Ascending aorta (tissue), 2 donors: ENCODE measurements around the gene KCNH3. TPM values are rescaled to one million over a fixed set of nuclear protein-coding genes. Genes with fewer than 3 reads are reported as not detected.

Source experiments
- DNase-seq, 2 donors: peaks; one replicate each; pipeline ENCODE4 v3.0.0-alpha.2; 2019; ENCODE audit warnings: low spot score in 2 of 2
- H3K27ac ChIP-seq, 2 donors: fragments of 200-600 bp; sonication (generic); one replicate each; pipeline ENCODE4 v1.5.1; 2016 to 2017; ENCODE audit warnings: mild to moderate bottlenecking in 1 of 2
- H3K27me3 ChIP-seq: fragments of 200-600 bp; sonication (generic); one replicate; pipeline ENCODE4 v1.5.1; 2017
- H3K36me3 ChIP-seq, 2 donors: fragments of 200-600 bp; sonication (generic); one replicate each; pipeline ENCODE4 v1.5.1; 2016
- H3K4me1 ChIP-seq, 2 donors: fragments of 200-600 bp; sonication (generic); one replicate each; pipeline ENCODE4 v1.5.1; 2016 to 2017; ENCODE audit warnings: mild to moderate bottlenecking in 1 of 2
- H3K4me3 ChIP-seq, 2 donors: fragments of 200-600 bp; sonication (generic); one replicate each; pipeline ENCODE4 v1.5.1; 2016 to 2017; ENCODE audit warnings: mild to moderate bottlenecking in 1 of 2
- H3K9me3 ChIP-seq, 2 donors: fragments of 200-600 bp; sonication (generic); one replicate each; pipeline ENCODE4 v1.5.1; 2016
- CTCF ChIP-seq, 3 experiments: fragments of 200-600 bp in 2 of 3; fragments of 450-650 bp in 1 of 3; sonication (generic) in 2 of 3; IDR thresholded peaks; one replicate each; pipeline ENCODE4 v1.5.1; 2016 to 2019; ENCODE audit warnings: antibody characterized with exemption in 3 of 3, mild to moderate bottlenecking in 1 of 3, moderate library complexity in 1 of 3
- intact Hi-C: fragments of 100-400 bp; cut with DNase I; formaldehyde crosslinking; loops from one replicate; pipeline ENCODE4 v1.15.1; 2023
- total RNA-seq: library from RNA; depleted of rRNA; stranded (reverse); fragments of >200 nt; gene quantifications from one replicate; pipeline ENCODE4 v1.1.0, GENCODE V29; 2016

KCNH3 gene
- total RNA-seq, 1 donor from 2014 or later, result not detected

DNA sequence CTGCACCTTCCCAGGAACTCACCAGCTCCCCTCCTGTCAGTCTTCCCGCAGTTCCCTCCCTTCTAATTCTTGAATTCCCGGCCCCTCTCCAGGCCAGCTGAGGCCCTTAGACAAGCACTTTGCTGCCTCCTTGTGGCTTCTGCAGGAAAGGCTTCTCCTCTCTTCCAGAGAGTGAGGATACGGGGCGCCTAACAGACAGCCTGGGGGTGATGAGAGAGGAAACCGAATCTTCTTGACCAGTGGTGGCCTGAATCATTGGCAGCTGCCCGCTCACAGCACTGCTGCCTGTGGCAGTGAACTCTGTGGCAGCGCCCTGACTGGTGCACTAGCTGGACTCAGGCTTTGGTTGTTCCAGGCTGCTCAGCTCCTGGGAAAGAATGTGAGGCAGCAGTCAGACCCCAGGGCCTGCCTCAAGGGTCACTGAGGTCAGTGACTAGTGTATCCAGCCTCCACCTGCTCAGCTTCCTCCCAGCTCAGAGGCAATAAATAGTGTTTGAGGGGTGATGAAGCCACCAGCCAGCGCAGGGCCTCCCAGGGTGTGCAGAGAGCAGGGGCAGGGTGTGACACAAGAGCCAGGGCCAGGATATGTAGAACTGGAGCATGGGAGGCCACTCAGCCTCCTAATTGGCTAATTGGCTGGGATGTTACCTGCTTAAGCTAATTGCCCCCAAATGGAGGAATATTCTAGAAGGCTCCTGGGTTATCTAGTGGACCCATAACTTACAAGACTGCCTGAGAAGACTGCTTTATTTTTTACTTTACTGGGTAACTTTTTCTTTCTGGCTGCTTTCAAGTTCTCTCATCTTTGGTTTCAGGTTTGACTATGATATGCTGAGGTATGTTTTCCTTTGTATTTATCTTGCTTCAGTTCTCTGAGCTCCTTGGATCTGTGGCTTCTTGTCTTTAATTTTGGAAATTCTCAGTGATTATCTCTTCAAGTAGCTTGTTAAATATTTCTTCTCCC, 42.0 kb downstream of the KCNH3 start:
- no peaks in the 10 kb centered on the region for H3K4me1 ChIP-seq
- DNase-seq, result peak in 1 of 2 donors; percentile 76
- H3K27me3 ChIP-seq, result no peaks in the 10 kb centered on the region
- no peaks in the 10 kb centered on the region for H3K9me3 ChIP-seq
- no peak overlapping the region for H3K4me3 ChIP-seq
- H3K36me3 ChIP-seq, result peaks cover 0 to 3% of the 10 kb centered on the region in 2 donors
- intact Hi-C loops, result no loop called here
- peak; percentile 46 to 77 (median 72) for TF ChIP-seq CTCF (IDR thresholded peaks at IDR 0.05)
- H3K27ac ChIP-seq, result no peak overlapping the region

DNA sequence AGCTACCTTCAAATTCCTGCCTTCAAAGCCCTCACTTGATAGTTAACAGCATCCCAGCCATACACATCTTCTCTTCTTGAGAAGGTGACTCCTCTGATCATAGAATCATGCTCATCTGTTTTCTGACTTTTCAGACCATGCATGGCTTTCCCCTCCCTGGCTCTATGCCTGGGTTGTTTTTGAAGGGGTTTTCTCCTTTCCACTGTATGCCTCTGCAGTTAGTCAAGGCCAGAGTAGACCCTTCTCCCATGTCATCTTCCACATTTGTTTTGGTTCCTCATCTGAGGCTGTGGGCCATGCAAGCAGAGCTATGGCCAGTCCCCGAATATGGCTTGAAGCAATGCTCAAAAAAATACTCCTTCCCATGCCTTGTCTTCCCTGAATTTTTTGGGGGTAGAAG, 43.4 kb downstream of the KCNH3 start:
- H3K36me3 ChIP-seq, result peaks cover 0 to 6% of the 10 kb centered on the region in 2 donors
- no peaks in the 10 kb centered on the region for H3K27me3 ChIP-seq
- intact Hi-C loops, result no loop called here
- TF ChIP-seq CTCF (IDR thresholded peaks at IDR 0.05), result no peak
- no peaks in the 10 kb centered on the region for H3K9me3 ChIP-seq
- no peaks in the 10 kb centered on the region for H3K4me1 ChIP-seq
- no peak for DNase-seq
- no peak overlapping the region for H3K27ac ChIP-seq
- no peak overlapping the region for H3K4me3 ChIP-seq

DNA sequence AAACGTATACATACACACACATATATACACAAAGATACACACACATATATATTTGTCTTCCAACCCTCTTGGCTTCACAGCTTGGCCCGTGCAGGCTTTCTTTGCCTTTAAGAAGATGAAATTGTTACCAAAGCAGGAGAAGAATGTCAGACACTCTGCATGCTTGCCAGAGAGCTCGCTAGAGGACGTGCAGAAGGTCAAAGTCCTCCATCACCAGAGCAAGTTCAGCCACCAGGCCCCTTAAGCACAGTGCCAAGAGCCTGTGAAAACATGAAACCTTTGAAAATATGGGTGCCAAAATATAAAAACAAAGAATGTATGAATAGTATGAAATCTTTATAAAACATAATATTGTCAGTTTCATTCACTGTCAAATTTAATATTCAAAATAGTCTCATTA, 44.0 kb downstream of the KCNH3 start:
- intact Hi-C loops, result no loop called here
- H3K4me1 ChIP-seq, result no peaks in the 10 kb centered on the region
- H3K4me3 ChIP-seq, result no peak overlapping the region
- no peak for TF ChIP-seq CTCF (IDR thresholded peaks at IDR 0.05)
- peaks cover 0 to 2% of the 10 kb centered on the region in 2 donors for H3K36me3 ChIP-seq
- no peak overlapping the region for H3K27ac ChIP-seq
- H3K9me3 ChIP-seq, result no peaks in the 10 kb centered on the region
- H3K27me3 ChIP-seq, result no peaks in the 10 kb centered on the region
- peak in 1 of 2 donors; percentile 30 for DNase-seq

DNA sequence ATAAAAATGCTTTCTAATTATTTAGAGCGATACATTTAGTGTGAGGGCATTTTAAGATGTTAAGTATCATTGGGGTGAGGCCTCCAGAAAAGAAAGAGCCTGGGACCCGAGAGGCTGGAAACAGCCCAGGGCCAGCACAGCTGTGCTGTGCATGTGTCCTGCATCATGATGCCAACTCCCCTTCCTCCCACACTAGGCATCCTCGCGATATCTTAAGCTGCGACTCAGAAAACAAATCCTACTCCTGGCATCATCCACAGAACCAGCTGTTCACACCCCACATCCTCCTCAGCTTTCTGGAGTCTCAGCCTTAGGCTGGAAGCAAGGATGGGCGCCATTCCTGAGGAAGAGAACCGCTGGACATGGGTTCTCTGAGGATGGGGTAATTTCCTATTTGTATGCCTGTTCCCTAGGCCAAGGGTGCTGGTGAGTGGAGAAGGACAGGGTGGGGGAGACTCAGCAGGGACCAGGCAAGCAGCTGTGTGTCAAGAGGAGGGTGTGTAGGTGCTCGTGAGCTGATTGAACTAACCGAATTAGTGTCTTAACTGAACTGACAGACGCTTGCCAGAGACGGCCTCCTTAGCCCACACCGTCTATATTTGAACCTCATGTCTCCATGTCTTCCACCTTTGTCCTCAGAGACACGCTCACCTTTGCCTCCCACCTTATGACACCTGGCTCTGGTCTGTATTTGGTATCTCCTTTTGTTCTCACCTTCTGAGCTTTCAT, 44.7 kb downstream of the KCNH3 start:
- TF ChIP-seq CTCF (IDR thresholded peaks at IDR 0.05), result no peak
- H3K36me3 ChIP-seq, result peaks cover 0 to 2% of the 10 kb centered on the region in 2 donors
- intact Hi-C loops, result no loop called here
- H3K4me1 ChIP-seq, result no peaks in the 10 kb centered on the region
- no peak overlapping the region for H3K4me3 ChIP-seq
- H3K9me3 ChIP-seq, result no peaks in the 10 kb centered on the region
- H3K27me3 ChIP-seq, result no peaks in the 10 kb centered on the region
- no peak overlapping the region for H3K27ac ChIP-seq
- DNase-seq, result peak in 1 of 2 donors; percentile 34

- peak in 1 of 2 donors; percentile 35 for DNase-seq
- TF ChIP-seq CTCF (IDR thresholded peaks at IDR 0.05), result no peak
- intact Hi-C loops, result no loop called here
- H3K4me3 ChIP-seq, result no peak overlapping the region
- no peaks in the 10 kb centered on the region for H3K4me1 ChIP-seq
- no peaks in the 10 kb centered on the region for H3K27me3 ChIP-seq
- peaks cover 0 to 2% of the 10 kb centered on the region in 2 donors for H3K36me3 ChIP-seq
- H3K27ac ChIP-seq, result no peak overlapping the region
- no peaks in the 10 kb centered on the region for H3K9me3 ChIP-seq
These were observed 45.8 kb downstream of the KCNH3 start for GRCh38 chr12:49584591-49584990.
